MCF 10A (cell line): ENCODE results near the gene PSMD13. TPM values are rescaled to one million over a fixed set of nuclear protein-coding genes. Genes with fewer than 3 reads are reported as not detected.
"Not testable (repeated sequence)": the region's sequence is repeated elsewhere in the genome, so short reads cannot be mapped to it uniquely, and the experiment has no call there.

Experiments used
- BruUV-seq: library from RNA; stranded (reverse); fragments of 400-500 nt; replicated peaks from 2 replicates; lab custom pipeline; 2021; lab: Mats Ljungman, UMichigan
- CTCF ChIA-PET: fragments of 300-600 bp; sonication (Branson Sonifier 250); formaldehyde crosslinking; extraction: SDS; loops from one replicate; lab custom pipeline; 2021; ENCODE audit warnings: antibody characterized with exemption, inconsistent platforms; lab: Yijun Ruan, JAX
- POLR2A ChIA-PET: fragments of 300-600, 350-650 bp; sonication (Branson Sonifier 250); formaldehyde crosslinking; extraction: SDS; loops from one replicate; lab custom pipeline; 2020; ENCODE audit warnings: antibody characterized with exemption, inconsistent platforms; lab: Yijun Ruan, JAX
- DNase-seq: peaks from one replicate; pipeline ENCODE4 v3.0.0-alpha.2; 2018; ENCODE audit not compliant: unreplicated experiment
- H3K27ac Mint-ChIP-seq: one replicate; pipeline ENCODE4 v1.8.0; 2022; ENCODE audit warnings: mild to moderate bottlenecking, low read depth, mixed read lengths; ENCODE audit not compliant: unreplicated experiment
- H3K27me3 Mint-ChIP-seq: one replicate; pipeline ENCODE4 v1.8.0; 2022; ENCODE audit warnings: mixed read lengths; ENCODE audit not compliant: insufficient read depth, unreplicated experiment
- H3K36me3 Mint-ChIP-seq: one replicate; pipeline ENCODE4 v1.8.0; 2022; ENCODE audit warnings: mild to moderate bottlenecking, moderate library complexity, mixed read lengths; ENCODE audit not compliant: insufficient read depth, unreplicated experiment
- H3K4me1 Mint-ChIP-seq: one replicate; pipeline ENCODE4 v1.8.0; 2022; ENCODE audit warnings: mixed read lengths; ENCODE audit not compliant: insufficient read depth, unreplicated experiment
- H3K4me3 Mint-ChIP-seq: one replicate; pipeline ENCODE4 v1.8.0; 2022; ENCODE audit warnings: mild to moderate bottlenecking, moderate library complexity, mixed read lengths; ENCODE audit not compliant: unreplicated experiment
- H3K9me3 Mint-ChIP-seq: one replicate; pipeline ENCODE4 v1.8.0; 2022; ENCODE audit warnings: mixed read lengths; ENCODE audit not compliant: unreplicated experiment
- CTCF ChIP-seq: fragments of 200-600 bp; IDR thresholded peaks from one replicate; pipeline ENCODE4 v1.8.0; 2022; ENCODE audit warnings: antibody characterized with exemption, mild to moderate bottlenecking; ENCODE audit not compliant: unreplicated experiment
- intact Hi-C: fragments of 100-400 bp; cut with micrococcal nuclease; formaldehyde crosslinking; loops from 2 replicates; pipeline ENCODE4 v1.14.1; 2022
- total RNA-seq: library from RNA; stranded (reverse); gene quantifications from 2 replicates; pipeline ENCODE4 v1.2.3, GENCODE V29; 2022

Gene PSMD13
- total RNA-seq, 1 experiment from 2014 or later: 103 TPM

DNA sequence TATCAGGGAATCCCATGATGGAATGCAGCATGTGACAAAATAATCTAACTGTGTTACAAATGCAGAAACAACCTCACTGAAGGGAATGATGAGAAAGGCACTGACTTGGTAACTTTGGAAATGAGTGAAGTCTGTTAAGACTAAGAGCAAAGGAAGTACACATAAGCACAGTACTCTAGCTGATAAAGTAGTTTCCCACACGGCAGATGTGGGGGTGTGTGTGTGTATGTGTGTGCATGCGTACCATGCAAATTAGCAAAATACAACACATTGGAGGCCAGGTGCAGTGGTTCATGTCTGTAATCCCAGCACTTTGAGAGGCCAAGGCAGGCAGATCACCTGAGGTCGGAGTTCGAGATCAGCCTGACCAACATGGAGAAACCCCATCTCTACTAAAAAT is 24.8 kb downstream of the PSMD13 start:
- ChIA-PET POLR2A (interaction anchor here (0.7 to 1.0 kb wide), 2 partner anchors 22 to 52 kb away, joined by 3 read pairs; no protein-coding TSS in a partner anchor), CTCF (interaction anchor here (0.8 to 4.0 kb wide), 3 partner anchors 11 to 102 kb away, joined by 3 to 24 read pairs (median 3); no protein-coding TSS in a partner anchor)
- Mint-ChIP-seq H3K4me1 (no peaks in the 10 kb centered on the region), H3K4me3 (no peak overlapping the region), H3K27me3 (no peaks in the 10 kb centered on the region), H3K36me3 (no peaks in the 10 kb centered on the region), H3K9me3 (peaks cover 8% of the 10 kb centered on the region), H3K27ac (no peak overlapping the region)
- intact Hi-C loops: no loop called here
- DNase-seq: no peak
- BruUV-seq: no TSS peak
- TF ChIP-seq CTCF: no peak

DNA sequence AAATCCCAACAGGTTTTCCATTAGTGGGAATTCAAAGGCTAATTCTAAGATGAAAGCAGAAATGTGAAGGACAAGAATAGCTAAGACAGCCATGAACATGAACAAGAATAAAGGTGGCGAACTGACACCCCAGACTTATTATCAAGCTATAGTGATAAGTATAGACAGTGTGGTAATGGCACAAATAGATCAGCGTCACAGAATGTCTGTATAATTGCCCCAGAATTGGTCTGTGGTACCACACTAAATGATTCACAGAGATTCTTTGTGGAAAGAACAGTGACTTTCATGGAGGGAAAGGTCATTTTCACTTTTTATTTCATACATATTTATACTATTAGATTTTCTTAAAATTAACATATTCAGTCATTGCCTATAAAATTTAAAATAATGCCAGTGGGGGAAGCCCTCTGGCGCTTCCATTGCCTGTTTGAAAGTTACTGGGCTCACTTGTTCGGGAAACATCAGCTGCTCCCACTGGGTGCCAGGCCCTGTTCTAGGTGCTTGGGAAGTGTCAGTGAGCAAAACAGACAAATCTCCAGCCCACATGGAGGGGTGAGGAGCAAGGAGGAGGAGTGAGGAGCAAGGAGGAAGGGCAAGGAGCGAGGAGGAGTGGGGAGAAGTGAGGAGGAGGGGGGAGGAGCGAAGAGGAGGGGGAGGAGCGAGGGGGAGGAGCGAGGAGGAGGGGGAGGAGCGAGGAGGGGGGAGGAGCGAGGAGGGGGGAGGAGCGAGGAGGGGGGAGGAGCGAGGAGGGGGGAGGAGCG is 30.1 kb downstream of the PSMD13 start:
- peaks cover 9% of the 10 kb centered on the region for H3K27me3 Mint-ChIP-seq
- no peaks in the 10 kb centered on the region for H3K9me3 Mint-ChIP-seq
- TF ChIP-seq CTCF: no peak
- intact Hi-C loops: no loop called here
- H3K4me3 Mint-ChIP-seq: no peak overlapping the region
- H3K4me1 Mint-ChIP-seq: peaks cover 16% of the 10 kb centered on the region
- ChIA-PET POLR2A (interaction anchor here (0.9 to 1.0 kb wide), 2 partner anchors 58 to 60 kb away, joined by 3 to 4 read pairs; partner anchors contain the start of gene BET1L), CTCF (interaction anchor here (0.5 kb wide), 1 partner anchor 12 kb away, joined by 3 read pairs; no protein-coding TSS in a partner anchor)
- H3K27ac Mint-ChIP-seq: peak overlapping the region; percentile 71
- DNase-seq: peak; percentile 43
- H3K36me3 Mint-ChIP-seq: no peaks in the 10 kb centered on the region
- no TSS peak for BruUV-seq

DNA sequence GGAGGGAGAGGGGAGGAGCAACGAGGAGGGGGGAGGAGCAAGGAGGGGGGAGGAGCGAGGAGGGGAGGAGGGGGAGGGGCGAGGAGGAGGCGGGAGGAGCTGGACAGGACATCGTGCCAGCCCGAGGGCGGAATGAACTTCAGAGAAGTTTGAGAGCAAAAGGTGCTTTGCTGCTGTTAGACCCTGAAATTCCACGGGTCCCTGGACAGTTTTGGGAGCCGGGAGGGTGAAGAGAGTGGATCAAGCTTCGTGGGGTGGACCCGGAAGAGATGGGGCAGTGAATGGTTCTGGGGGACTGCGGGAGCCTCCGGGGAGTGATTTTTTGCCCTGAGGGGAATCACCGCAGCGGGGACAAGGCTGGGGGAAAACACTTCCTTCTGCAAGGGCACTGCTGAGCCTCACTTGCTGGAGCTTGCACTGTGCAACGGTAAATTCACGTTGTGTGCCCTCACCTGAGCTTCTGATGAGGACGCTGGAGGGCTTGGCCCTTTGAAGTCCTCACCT is 30.8 kb downstream of the PSMD13 start:
- no TSS peak for BruUV-seq
- Mint-ChIP-seq H3K27ac (peak overlapping the region; percentile 71), H3K36me3 (no peaks in the 10 kb centered on the region), H3K4me3 (peak overlapping the region; percentile 70), H3K27me3 (peaks cover 14% of the 10 kb centered on the region), H3K4me1 (peaks cover 16% of the 10 kb centered on the region), H3K9me3 (no peaks in the 10 kb centered on the region)
- ChIA-PET CTCF (interaction anchor here (0.7 kb wide), 1 partner anchor 17 kb away, joined by 3 read pairs; no protein-coding TSS in a partner anchor), POLR2A (interaction anchor here (0.9 to 1.0 kb wide), 2 partner anchors 59 to 61 kb away, joined by 3 to 4 read pairs; partner anchors contain the start of gene BET1L)
- TF ChIP-seq CTCF: no peak
- peak; percentile 60 for DNase-seq
- intact Hi-C loops: no loop called here

- Mint-ChIP-seq H3K4me1 (peaks cover 16% of the 10 kb centered on the region), H3K4me3 (peak overlapping the region; percentile 70), H3K27me3 (peaks cover 19% of the 10 kb centered on the region)
- BruUV-seq, intact Hi-C loops, DNase-seq, H3K36me3 Mint-ChIP-seq, H3K27ac Mint-ChIP-seq, H3K9me3 Mint-ChIP-seq: not testable (repeated sequence)
- CTCF ChIA-PET: interaction anchor here (0.6 to 0.7 kb wide), 3 partner anchors 9 to 93 kb away, joined by 3 read pairs; partner anchors contain the start of gene NLRP6
- POLR2A ChIA-PET: interaction anchor here (0.7 kb wide), 2 partner anchors 20 to 125 kb away, joined by 3 read pairs; partner anchors contain the start of gene PKP3
Measured at GRCh38 chr11:268716-269145, 32.0 kb downstream of the PSMD13 start.
